HTERT RPE-1 (cell line): ENCODE data around the gene KIF3C.
"Not testable (repeated sequence)": the region's sequence is repeated elsewhere in the genome, so short reads cannot be mapped to it uniquely, and the experiment has no call there.

ENCODE experiments used
- in situ Hi-C: fragments of 300-500 bp; cut with MboI; formaldehyde crosslinking; loops from 4 replicates; pipeline ENCODE4 v1.14.3; 2020; ENCODE audit warnings: low sequenced_read_pairs

Gene KIF3C

DNA sequence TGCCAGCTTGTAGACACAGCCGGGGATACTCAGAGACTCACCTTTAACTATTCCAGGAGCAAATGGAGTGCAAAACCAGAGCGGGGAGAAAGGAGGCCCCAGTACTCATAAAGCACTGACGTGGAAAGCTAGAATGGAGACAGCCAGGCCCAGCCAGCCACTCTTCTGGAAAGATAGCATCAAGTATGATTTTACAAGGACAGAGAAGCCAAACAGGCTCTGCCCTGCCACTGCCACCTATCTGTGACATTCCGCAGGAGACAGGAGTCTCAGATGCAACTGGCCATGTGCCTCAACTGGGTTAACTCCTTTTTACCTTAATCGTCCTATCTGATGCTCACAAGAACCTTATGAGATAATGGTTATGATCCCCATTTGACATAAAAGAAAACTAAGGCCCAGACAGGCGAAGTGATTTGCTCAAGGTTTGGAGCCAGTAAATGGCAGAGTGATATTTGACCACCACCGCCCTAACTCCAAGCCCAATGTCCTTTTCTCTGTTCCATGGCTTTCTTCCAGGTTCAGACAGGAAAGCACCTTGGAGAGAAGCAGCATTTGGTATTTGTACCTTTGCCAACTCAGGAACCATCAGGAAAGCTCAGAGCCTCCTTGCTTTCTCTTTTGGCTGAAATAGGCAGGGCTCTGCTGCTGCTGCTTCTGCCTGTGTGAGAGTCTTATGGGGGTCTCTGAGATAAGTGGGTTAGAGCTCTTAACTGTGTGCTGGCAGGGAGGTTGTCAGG is 15.6 kb downstream of the KIF3C start:
- in situ Hi-C loops: no loop called here

DNA sequence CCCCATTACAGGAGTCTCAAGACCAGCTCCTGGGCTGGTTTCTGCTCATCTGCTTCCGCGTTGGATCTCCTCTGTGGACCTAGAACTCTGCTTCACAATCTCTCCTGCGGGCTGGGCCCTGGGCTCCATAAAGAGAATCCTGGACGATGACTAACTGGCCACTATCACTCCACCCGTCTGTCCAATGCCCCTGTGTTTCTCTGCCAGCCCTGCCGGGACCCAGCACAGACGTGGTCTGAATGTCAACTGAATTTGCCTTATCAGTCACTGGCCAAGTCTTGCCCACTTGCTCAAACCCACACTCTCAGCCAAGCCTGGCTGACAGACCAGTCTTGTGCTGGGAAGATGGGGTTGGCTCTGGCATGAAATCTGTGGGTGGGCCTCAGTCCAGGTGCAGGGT is 17.4 kb downstream of the KIF3C start:
- in situ Hi-C loops: no loop called here

DNA sequence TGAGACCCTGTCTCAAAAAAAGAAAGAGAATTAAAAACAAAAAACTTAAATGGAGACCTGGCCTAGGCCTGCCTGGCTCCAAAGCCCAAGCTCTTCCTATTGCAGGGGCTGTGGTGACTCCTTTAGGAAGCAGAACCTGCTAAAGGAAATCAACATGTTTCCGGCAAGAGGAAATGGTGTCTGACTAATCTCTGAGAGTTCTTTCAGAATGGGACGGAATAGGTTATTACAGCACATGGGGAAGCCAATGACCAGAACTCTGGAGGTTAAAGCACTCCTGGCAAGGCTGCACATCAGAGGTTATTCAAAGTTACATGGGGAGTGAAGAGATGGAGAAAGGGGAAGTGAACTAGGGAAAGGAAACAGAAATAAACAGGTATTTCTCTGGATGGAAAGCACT is 21.4 kb downstream of the KIF3C start:
- in situ Hi-C loops: no loop called here

DNA sequence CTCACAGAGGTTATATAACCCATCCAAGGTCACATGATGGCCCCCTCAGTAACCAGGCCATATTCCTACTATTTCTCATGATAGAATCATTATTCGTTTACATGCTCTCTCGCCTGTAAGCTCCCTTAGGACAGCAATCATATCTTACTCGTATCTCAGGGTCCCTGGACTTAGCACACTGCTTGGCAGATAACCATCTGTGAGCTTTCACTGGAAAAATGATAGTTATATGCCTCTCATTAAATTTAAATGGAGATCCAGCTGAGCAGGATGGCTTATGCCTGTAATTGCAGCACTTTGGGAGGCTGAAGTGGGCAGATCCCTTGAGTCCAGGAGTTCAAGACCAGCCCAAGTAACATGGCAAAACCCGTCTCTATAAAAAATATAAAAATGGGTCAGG is 21.9 kb downstream of the KIF3C start:
- in situ Hi-C loops: no loop called here

DNA sequence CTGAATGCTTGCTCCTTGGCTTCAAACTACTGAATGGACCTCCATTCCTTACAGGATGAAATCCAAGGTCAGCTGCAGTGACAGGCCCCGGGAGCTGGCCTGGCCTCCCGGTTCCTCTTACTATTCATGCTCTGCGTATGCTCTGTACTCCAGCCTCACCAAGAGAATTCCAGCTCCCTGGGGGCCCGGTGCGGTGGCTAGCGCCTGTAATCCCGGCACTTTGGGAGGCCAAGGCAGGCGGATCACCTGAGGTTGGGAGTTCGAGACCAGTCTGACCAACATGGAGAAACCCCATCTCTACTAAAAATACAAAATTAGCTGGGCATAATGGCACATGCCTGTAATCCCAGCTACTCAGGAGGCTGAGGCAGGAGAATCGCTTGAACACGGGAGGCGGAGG is 23.7 kb downstream of the KIF3C start:
- in situ Hi-C loops: not testable (repeated sequence)

DNA sequence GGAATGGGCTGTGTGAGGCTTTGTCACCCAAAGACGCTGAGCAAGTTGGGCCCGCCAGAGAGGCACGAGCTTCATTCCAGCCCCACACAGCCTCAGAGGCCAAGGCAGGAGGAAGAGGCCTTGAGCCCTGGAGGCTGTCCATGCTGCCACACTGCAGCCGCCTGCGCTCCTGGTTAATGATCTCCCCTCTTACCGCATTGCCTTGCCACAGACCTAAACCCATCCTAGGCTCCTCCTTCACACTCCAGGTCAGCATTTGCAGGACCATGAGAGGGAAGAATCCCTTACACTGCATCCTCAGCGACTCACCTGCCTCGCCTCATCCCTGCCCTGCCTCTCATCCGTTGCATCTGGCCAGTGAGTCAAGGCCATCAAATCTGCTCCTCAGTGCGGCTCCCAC is 24.6 kb downstream of the KIF3C start:
- in situ Hi-C loops: no loop called here

DNA sequence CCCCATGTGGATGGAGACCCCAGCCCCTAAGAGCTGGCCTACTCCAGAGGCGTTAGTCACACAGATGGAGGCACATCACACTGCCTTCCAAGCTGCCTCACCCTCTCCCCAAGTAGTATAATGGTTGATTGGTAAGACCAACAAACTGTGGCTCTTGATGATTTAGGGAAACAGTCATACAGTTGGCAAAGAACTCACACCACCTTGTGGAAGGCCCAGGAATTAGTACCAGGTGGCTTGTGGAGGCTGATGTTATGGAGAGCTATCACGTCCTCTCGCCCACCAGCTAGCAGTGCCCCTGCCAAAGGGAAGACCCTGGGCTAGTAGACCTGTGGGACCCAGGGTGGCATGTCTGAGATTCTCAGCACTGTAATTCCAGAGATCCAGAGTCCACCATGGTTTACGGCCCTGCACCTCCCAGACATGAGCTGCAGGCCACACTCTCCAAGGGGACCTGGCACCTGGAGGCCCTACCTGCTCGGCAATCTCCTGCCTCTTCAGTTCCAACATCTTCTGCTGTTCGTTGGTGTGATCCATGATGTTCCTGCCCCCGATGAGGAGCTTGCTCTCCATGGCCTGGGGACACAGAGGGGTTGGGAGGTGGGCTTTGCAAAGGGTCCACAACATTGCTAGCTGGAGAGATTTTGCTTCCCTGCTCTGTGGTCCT is 26.3 kb downstream of the KIF3C start:
- in situ Hi-C loops: no loop called here

DNA sequence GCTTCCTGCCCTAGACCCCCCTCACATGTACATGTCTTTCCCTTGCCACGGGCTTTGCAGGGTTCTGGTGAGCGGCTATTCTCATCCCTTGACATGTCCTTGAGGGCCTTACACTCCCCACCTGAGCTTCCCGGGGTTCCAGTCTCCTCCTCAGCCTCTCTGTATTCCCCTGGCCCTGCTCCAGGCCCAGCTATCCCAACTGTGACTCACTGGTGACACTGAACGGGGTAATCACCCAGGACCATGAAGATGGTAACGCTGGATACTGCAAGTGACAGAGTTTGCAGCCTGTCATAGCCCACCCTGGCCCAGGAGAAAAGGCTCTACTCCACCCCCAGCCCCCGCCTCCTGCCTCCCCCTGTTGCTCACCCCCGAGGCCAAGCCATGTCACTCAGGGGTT is 27.3 kb downstream of the KIF3C start:
- in situ Hi-C loops: no loop called here

DNA sequence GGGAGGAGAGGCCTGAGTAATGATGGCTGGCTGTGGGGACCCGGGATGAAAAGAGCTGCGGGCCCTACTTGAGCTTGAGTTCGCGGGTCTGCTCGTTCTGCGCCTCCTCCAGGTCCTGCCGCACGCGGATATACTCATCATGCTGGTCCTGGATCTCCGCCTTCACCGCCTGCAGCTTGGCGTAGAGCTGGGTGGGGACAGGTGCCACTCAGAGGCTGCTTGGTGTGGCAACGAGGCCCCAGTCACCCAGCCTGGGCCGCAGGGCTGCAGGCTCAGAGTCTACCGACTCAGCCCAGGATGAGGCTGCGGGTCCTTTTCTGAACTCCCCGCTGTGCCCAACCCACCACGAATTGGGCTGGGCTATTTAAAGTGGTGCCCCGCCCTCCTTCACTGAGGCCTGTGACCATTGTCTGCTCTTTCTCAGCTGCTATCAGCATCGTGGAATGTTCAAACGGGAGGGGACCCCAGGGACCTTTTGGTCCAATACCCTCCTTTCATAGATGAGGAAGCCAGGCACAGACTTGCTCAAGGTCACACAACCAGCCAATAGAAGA is 28.0 kb downstream of the KIF3C start:
- in situ Hi-C loops: no loop called here

DNA sequence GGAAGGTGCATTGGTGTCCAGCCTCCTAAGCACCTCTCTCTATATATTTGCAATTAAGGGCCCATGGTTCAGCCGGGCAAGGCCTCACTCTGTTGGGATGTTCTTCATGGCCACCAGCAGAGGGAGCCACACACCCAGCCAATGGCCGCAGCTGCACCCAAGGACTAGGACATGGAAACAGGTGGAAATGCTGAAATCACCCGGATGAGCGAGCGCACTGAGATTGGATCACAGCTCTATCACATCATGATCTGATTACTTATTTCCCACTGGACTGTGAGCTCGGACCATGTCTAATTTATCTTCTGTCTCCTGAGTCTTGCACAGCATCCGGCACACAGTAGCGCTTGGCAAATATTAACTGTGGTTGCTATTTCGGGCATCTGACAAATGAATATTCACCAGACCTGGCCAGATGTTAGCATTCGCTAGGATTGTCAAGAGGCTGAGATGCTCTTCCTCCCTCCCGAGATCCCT is 31.2 kb downstream of the KIF3C start:
- in situ Hi-C loops: no loop called here

DNA sequence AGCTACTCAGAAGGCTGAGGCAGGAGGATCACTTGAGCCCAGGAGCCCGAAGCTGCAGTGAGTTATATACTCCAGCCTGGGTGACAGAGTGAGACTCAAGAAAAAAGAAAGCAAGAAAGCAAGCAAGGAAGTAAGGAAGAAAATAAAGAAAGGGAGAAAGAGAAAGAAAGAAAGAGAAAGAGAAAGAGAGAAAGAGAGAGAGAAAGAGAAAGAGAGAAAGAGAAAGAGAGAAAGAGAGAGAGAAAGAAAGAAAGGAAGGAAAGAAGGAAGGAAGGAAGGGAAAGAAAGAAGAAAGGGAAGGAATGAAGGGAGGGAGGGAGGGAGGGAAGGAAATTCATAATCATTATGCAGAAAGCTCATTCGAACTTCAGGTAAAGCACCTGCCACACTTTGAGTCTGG is 33.9 kb downstream of the KIF3C start:
- in situ Hi-C loops: no loop called here

DNA sequence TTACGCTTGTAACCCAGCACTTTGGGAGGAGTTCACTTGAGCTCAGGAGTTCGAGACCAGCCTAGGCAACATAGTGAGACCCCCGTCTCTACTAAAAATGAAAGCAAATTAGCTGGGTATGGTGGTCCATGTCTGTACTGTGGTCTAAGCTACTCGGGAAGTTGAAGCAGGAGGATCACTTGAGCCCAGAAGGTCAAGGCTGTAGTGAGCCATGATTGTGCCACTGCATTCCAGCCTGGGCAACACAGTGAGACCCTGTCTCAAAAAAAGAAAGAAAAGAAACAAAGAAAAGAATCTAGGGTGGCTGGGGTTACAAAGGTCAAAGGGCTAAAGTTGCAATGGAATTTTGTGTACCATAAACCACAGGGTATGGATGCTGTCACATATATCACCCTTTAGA is 41.3 kb downstream of the KIF3C start:
- in situ Hi-C loops: no loop called here

DNA sequence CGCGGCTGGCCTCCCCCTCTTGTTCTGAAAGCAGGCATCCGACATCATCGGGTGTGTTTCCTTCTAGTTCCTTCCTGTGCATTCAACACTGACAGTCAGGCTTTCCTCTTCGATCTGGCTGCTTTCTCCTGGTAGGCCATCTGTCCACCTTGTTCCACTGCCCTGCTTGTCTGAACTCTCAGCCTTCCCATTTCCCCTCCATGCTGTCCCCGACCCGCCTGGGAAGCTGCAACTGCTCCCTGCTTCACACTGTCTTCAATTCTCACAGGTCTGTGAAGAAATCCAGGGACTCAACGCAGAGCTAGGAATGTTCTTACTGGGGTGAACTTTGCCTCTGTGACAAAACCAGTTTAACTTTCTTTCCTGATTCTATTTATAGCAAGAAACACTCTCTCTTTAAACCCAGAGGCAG is 43.0 kb downstream of the KIF3C start:
- in situ Hi-C loops: no loop called here

DNA sequence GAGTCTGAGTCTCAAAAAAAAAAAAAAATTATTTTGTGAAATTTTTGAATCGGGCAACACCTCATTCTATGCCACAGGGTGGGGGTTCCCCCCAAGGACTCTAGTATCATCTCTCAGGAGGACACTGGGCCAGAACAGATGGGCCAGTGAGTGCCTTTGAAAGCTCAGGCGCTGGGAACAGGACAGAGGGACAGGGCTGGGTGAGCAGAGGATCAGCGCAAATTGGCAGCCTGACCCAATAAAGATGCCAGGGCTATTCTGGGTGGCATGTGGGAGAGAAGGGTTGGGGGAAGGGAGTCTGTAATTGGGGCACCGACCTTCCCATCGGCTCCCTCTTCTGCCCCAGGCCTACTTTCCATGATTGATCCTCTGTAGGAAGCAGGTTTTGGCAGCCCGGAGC is 44.0 kb downstream of the KIF3C start:
- in situ Hi-C loops: no loop called here

DNA sequence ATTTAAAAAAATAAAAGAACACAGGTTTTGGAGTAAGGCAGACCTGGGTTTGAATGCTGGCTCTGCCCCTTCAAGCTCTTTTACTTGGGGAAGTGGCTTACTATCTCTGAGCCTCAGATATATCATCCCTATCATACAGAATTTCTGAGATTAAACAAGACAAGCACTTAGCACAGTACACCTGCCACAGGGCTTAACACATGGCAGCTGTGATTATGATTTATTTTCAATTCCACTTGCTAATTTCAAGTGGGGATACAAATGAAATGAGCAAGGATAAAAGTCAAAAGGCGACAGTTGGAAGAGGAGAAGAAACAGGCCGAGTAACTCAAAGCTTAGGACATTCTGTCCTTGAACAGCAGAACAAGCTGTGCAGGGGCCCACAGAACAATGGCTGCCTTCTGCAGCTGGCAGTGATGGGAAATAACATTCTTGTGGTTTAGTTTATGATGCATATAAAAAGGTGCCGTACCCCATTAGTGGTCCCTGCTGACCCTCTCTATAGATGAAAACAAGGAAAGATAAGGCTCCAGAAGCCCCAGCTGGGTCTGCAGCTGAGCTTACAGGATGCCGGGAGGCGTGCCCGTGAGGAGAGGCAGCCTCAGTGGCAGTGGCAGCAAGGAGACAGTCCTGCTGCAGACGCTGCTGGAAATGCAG is 45.3 kb downstream of the KIF3C start:
- in situ Hi-C loops: no loop called here

DNA sequence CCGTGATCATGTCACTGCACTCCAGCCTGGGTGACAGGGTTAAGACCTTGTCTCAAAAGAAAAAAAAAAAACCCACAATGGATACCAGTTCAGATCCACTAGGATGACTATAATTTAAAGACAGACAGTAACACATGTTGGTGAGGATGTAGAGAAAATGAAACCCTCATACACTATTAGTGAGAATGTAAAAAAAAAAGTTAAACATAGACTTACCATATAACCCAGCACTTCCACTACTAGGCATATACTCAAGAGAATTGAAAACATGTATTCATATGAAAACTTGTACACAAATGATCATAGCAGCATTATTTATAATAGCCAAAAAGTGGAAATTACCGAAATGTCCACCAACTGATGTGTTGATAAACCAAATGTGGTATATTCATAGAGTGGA is 48.7 kb downstream of the KIF3C start:
- in situ Hi-C loops: no loop called here

DNA sequence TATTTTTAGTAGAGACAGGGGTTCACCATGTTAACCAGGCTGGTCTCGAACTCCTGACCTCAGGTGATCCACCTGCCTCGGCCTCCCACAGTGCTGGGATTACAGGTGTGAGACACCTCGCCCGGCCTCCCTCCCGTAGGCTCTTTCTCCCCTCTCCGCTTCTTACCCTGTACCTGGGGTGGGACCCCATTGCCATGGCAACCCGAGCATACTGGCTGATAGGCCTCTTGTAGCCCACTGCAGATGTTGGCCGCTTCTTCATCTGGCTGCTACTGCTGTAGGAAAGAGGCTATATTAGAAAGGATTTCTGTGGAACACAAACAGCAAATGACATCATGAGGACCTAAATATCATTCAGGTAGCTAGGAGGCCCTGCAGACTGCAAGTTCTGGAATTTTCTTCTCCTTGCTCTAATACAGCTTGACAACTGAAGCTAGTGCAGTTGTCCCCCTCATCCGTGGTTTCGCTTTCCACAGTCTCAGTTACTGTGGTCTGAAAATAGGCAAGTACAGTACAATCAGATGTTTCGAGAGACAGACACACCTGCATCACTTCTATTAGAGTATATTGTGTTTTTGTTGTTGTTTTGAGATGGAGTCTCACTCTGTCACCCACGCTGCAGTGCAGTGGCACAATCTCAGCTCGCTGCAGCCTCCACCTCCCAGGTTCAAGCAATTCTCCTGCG is 52.4 kb downstream of the KIF3C start:
- in situ Hi-C loops: no loop called here

DNA sequence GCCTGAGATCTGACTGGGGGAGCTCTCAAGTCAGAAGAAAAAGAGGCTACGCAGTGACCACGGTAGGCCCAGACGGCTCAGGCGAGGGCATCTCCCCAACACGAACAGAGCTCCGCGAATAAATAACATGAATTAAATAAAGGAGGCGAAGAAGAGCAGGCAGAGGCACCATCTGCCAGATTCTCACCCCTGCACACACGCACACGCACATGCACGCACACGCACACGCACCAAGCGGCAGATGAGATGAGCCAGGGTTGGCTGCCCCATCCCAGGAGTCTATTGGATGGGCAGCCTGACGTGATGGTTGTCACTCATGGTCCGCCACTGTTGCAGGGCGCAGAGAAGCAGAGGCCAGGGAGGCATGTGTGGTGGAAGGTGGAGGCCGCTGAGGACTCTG is 53.6 kb downstream of the KIF3C start:
- in situ Hi-C loops: no loop called here

DNA sequence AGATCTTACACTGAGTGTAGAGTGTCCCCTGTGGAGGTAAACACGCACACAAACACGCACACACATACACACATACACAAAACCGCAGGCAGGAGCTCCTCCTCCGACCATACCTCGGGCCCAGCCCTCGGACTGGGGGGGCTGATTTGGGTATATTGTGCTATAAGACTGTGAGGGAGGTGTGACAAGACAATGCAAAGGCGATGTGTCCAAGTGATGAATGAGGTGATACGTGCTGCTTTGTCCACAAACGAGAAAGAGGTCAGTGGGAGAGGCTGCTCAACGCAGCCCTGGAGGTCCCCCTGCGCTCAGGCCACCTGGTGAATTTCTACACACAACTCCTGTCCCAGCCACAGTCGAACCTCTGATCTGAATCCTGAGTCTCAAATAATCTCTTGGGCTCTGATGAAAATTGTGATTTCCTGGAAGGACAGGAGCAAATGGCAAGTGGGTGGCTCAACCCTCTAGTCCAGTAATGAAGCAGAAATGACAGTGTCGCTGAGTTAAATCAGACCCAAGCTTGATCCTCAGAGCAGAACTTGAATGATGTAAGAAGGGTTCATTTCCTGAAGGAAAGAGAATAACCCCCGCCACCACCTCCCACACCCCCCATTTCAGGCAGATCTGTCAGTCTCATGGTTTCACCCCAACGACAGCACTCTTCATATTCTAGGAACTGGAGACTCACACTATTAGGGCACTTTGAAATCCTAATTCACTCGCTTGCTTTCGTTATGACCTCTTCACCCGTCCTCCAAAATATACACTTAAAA is 55.1 kb downstream of the KIF3C start:
- in situ Hi-C loops: no loop called here

DNA sequence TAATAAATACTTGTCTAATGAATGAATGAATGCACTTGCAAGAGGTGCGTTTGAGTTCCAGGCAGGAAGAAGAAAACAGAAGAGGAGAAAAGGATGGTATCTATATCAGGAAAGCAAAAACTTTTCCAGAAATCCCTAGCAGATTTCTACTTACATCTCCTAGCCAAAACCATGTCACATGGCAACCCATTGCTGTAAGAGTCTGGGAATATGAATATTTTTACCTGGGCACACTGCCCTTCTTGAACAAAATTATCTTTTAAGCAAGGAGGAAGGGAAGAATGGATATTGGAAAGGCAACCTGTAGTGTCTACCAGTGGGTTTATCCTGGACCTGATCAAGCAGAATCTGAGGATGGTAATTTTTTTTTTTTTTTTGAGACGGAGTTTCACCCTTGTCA is 59.8 kb downstream of the KIF3C start:
- in situ Hi-C loops: no loop called here
